Left ventricle myocardium inferior (tissue), 1 donor: ENCODE results near the gene GLS. TPM values are rescaled to one million over a fixed set of nuclear protein-coding genes. Genes with fewer than 3 reads are reported as not detected.

Experiments
- DNase-seq: peaks from one replicate; pipeline ENCODE4 v3.0.0-alpha.2; 2020
- H3K27ac ChIP-seq: fragments of 200-600 bp; replicated peaks from 2 replicates; pipeline ENCODE4 v1.8.0; 2021
- H3K27me3 ChIP-seq: fragments of 200-600 bp; 2 replicates; pipeline ENCODE4 v1.8.0; 2021; ENCODE audit warnings: low read depth
- H3K36me3 ChIP-seq: fragments of 200-600 bp; 2 replicates; pipeline ENCODE4 v1.8.0; 2021
- H3K4me1 ChIP-seq: fragments of 200-600 bp; 2 replicates; pipeline ENCODE4 v1.8.0; 2021
- H3K4me3 ChIP-seq: fragments of 200-600 bp; 2 replicates; pipeline ENCODE4 v1.8.0; 2021; ENCODE audit warnings: mild to moderate bottlenecking, moderate library complexity
- H3K9me3 ChIP-seq: fragments of 200-600 bp; replicated peaks from 2 replicates; pipeline ENCODE4 v1.8.0; 2021
- CTCF ChIP-seq: fragments of 200-600 bp; IDR thresholded peaks from 2 replicates; pipeline ENCODE4 v1.8.0; 2021; ENCODE audit warnings: antibody characterized with exemption, mild to moderate bottlenecking, borderline replicate concordance
- intact Hi-C: fragments of 100-400 bp; cut with micrococcal nuclease; formaldehyde crosslinking; loops from one replicate; pipeline ENCODE4 v1.11.0; 2022
- total RNA-seq: library from RNA; stranded (reverse); fragmentation: NEBNext Ultra II Directional; extraction: Animal tissue kit (Norgen Biotek cat#: 25700); gene quantifications from one replicate; pipeline ENCODE4 v1.2.1, GENCODE V29; 2021
- donor health status: DM: no; HTN: yes; CAD: no; lungs with severe emphysema.

GLS gene
- total RNA-seq, 1 donor from 2014 or later: 48.4 TPM

DNA sequence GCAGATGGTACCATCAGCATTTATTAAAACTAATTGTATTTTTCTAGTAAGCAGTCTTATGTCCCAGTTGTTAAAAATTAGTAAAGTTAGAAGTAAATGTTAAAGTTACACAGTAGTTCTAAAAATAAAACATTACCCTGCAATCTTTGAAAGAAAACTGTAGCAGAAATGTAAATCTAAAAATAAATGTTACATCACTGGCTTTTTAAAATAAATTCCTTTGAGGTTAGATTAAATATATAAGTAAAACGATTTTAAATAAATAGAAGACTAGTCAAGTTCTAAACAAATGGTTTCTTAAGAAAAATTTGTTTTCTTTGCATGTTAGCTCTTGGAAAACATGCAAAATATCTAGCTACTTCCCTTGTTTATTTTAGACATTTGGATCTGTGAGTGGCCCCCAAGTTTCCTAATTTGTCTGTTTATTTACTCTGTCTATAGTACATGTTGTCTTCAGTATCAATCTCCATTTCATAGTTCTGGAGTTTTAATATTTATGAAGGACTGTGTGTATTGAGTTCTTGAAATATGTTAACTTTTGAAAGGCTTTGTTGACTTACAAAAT lies 58.2 kb downstream of the GLS start:
- Histone ChIP-seq H3K9me3 (no peaks in the 10 kb centered on the region), H3K36me3 (no peaks in the 10 kb centered on the region), H3K4me3 (no peak overlapping the region), H3K27me3 (no peaks in the 10 kb centered on the region), H3K4me1 (peaks cover 30% of the 10 kb centered on the region), H3K27ac (peak overlapping the region; percentile 22)
- TF ChIP-seq CTCF: no peak
- intact Hi-C loops: no loop called here
- DNase-seq: no peak

- Histone ChIP-seq H3K27ac (no peak overlapping the region), H3K9me3 (no peaks in the 10 kb centered on the region), H3K4me3 (no peak overlapping the region), H3K36me3 (no peaks in the 10 kb centered on the region), H3K4me1 (peaks cover 30% of the 10 kb centered on the region), H3K27me3 (no peaks in the 10 kb centered on the region)
- TF ChIP-seq CTCF: no peak
- no peak for DNase-seq
- intact Hi-C loops: no loop called here
Observed at GRCh38 chr2:190940454-190940853, 59.8 kb downstream of the GLS start.

- H3K9me3 ChIP-seq: no peaks in the 10 kb centered on the region
- H3K4me3 ChIP-seq: no peak overlapping the region
- no peaks in the 10 kb centered on the region for H3K36me3 ChIP-seq
- no peak for TF ChIP-seq CTCF
- no peak overlapping the region for H3K27ac ChIP-seq
- H3K27me3 ChIP-seq: no peaks in the 10 kb centered on the region
- intact Hi-C loops: no loop called here
- H3K4me1 ChIP-seq: peaks cover 32% of the 10 kb centered on the region
- no peak for DNase-seq
Observed at GRCh38 chr2:190941571-190941970, 61.0 kb downstream of the GLS start.

GRCh38 chr2:190942697-190943096 lies 62.1 kb downstream of the GLS start:
- no peak for DNase-seq
- Histone ChIP-seq H3K9me3 (no peaks in the 10 kb centered on the region), H3K36me3 (no peaks in the 10 kb centered on the region), H3K27me3 (no peaks in the 10 kb centered on the region), H3K4me3 (no peak overlapping the region), H3K27ac (no peak overlapping the region), H3K4me1 (peaks cover 44% of the 10 kb centered on the region)
- intact Hi-C loops: no loop called here
- TF ChIP-seq CTCF: no peak

DNA sequence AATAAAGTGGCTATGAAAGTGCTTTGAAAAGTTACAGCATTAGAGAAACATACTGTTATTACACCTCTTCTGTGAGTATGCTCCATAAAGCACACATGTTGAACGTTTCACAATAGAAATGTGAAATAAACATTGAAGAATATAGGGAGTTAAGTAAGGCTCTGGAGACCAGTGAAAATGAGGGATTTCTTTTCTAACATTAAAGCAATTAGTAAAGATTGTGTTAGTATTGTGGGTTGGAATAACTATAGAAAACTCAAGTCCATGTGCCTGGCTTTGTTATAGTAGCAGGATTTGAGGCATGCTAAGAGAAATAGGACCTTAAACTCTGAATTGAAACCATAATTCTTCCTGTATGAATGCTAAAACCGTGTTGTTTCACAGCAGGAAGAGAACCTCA lies 63.1 kb downstream of the GLS start:
- H3K9me3 ChIP-seq: no peaks in the 10 kb centered on the region
- intact Hi-C loops: no loop called here
- no peaks in the 10 kb centered on the region for H3K36me3 ChIP-seq
- DNase-seq: no peak
- peaks cover 44% of the 10 kb centered on the region for H3K4me1 ChIP-seq
- H3K27me3 ChIP-seq: no peaks in the 10 kb centered on the region
- H3K4me3 ChIP-seq: no peak overlapping the region
- TF ChIP-seq CTCF: no peak
- H3K27ac ChIP-seq: no peak overlapping the region
